GM13976 (cell line): ENCODE measurements around the gene ATP2B3.

Experiments
- DNase-seq: peaks from one replicate; pipeline ENCODE4 v3.0.0; 2012; ENCODE audit warnings: low spot score
- in situ Hi-C: fragments of 300-500 bp; cut with MboI; formaldehyde crosslinking; loops from one replicate; pipeline ENCODE4 v1.12.0; 2022; ENCODE audit warnings: low sequenced_read_pairs, mixed read lengths, inconsistent platforms; ENCODE audit not compliant: unreplicated experiment
- TF ChIP-seq, protein P1 (sequence below): IDR thresholded peaks from 2 replicates; pipeline ENCODE4 v1.5.1; 2012; ENCODE audit warnings: borderline replicate concordance, mild to moderate bottlenecking; ENCODE audit not compliant: insufficient read depth; ENCODE audit errors: extremely low read depth, missing control alignments, control extremely low read depth

The ATP2B3 gene

DNA sequence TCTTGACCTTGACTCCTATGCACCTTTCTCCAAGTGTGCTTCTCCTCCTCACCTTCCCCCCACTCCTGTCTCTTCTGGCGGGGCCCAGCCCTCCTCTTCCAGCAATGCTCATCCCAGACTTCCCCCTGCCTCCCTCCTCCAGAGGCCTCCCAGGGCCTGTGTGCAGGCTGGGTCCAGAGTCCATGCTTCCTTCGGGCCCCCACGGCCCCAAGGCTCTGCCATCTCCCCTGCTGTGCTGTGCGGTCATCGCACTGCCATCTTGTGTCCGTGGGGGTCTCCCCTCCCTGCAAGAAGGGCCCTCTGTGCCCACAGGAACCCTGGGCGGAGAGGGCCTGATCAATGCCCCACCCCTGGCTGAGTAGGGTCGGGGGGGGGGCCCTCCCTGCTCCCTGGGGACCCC, 27.3 kb downstream of the ATP2B3 start:
- no peak for DNase-seq
- in situ Hi-C loops = loop anchor here (10.0 kb wide), 1 partner anchor 120 kb away; no protein-coding TSS in a partner anchor
- TF ChIP-seq, protein P1, sequence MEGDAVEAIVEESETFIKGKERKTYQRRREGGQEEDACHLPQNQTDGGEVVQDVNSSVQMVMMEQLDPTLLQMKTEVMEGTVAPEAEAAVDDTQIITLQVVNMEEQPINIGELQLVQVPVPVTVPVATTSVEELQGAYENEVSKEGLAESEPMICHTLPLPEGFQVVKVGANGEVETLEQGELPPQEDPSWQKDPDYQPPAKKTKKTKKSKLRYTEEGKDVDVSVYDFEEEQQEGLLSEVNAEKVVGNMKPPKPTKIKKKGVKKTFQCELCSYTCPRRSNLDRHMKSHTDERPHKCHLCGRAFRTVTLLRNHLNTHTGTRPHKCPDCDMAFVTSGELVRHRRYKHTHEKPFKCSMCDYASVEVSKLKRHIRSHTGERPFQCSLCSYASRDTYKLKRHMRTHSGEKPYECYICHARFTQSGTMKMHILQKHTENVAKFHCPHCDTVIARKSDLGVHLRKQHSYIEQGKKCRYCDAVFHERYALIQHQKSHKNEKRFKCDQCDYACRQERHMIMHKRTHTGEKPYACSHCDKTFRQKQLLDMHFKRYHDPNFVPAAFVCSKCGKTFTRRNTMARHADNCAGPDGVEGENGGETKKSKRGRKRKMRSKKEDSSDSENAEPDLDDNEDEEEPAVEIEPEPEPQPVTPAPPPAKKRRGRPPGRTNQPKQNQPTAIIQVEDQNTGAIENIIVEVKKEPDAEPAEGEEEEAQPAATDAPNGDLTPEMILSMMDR = no peak

DNA sequence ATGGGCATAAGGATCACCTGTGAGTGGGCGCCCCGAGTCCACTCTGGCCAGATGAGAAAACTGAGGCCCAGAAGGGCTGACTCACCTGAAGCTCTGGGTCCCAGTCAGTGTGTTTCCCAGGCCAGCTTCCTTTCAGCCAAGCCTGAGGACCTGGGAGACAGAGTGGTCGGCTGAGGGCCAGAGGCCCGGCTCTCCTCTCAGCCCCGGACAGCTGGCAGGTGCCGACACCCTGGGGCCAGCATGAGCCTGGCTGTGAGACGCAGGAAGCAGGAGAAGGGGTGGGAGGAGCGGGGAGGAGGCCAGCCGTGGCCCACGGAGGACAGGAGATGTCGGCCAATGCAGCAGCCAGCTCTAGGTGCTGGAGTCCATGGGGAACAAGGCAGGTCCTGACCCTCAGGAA, 28.9 kb downstream of the ATP2B3 start:
- in situ Hi-C loops = loop anchor here (10.0 kb wide), 1 partner anchor 118 kb away; no protein-coding TSS in a partner anchor
- TF ChIP-seq, protein P1 = no peak
- no peak for DNase-seq

DNA sequence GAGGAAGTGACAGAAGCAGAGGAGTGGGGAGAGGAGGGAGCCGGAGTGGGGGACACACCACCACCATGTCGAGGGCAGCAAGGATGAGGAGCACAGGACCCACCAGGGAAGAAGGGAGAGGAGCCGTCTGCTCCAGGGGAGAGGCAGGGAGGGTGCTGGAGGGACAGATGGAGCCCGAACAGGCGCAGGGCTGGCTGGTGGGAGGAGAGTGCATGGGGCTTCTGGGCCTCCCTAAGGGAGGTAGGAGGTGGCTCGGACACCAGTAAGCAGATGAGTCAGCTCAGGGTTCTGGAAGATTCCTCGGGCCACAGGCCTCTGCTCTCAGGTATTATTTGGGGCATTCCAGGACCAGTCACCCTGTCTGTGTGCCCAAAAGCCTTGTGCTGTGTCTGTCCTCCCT, 29.8 kb downstream of the ATP2B3 start:
- DNase-seq = no peak
- in situ Hi-C loops = loop anchor here (10.0 kb wide), 1 partner anchor 118 kb away; no protein-coding TSS in a partner anchor

DNA sequence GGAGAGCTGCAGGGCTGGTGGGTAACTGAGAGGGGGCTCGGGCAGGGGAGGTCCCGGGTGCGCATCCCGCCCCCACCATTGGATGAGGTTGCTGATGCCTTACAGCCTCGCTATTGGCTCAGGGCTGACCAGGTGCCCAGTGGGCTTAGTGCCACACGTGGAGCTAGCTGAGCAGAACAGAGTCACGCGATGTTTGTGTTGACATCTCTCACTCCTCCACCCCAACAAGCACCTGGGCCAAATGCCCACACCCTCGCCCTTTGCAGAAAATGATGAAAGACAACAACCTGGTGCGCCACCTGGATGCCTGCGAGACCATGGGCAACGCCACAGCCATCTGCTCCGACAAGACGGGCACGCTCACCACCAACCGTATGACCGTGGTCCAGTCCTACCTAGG, 31.8 kb downstream of the ATP2B3 start:
- no peak for DNase-seq
- in situ Hi-C loops = loop anchor here (10.0 kb wide), 1 partner anchor 116 kb away; no protein-coding TSS in a partner anchor
- TF ChIP-seq, protein P1 = no peak

More for the DNA sequence above, 29.8 kb downstream of the ATP2B3 start:
- TF ChIP-seq, protein P1 = no peak

DNA sequence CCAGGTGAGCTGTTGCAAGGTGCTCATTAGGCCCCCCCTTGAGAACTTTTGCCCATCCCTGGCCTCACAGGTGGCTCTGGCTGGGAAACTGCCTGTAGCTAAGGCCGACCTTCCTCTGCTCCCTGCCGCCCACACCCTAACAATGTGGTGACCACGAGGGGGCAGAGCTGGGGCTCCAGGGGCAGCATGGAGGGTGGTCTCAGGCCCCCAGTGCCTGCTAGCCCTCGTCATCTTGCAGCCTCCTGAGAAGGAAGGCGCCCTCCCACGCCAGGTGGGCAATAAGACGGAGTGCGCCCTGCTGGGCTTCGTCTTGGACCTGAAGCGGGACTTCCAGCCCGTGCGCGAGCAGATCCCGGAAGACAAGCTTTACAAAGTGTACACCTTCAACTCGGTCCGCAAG, 32.4 kb downstream of the ATP2B3 start:
- DNase-seq = no peak
- in situ Hi-C loops = loop anchor here (10.0 kb wide), 1 partner anchor 115 kb away; no protein-coding TSS in a partner anchor
- TF ChIP-seq, protein P1 = no peak

DNA sequence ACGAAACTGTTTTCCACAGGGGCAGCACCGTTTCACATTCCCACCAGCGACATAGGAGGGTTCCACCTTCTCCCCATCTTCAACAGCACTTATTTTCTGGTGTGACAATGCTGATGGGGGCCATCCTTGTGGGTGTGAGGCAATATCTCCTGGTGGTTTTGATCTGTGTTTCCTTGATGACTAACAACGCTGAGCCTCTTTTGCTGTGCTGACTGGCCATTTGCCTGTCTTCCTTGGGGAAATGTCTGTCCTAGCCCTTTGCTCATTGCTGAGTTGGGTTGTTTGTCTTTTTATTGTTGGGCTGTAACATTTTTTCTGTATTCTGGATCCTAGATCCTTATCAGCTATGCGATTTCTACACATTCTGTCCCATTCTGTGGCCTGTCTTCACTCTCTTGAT, 33.7 kb downstream of the ATP2B3 start:
- TF ChIP-seq, protein P1 = no peak
- no peak for DNase-seq
- in situ Hi-C loops = no loop called here
